COLO668 (cell line): Measurements from ENCODE around the gene BICC1.

Experiments used
- DNase-seq: peaks from one replicate; lab custom pipeline; 2025; ENCODE audit not compliant: unreplicated experiment; lab: John Stamatoyannopoulos, UW

Gene BICC1

DNA sequence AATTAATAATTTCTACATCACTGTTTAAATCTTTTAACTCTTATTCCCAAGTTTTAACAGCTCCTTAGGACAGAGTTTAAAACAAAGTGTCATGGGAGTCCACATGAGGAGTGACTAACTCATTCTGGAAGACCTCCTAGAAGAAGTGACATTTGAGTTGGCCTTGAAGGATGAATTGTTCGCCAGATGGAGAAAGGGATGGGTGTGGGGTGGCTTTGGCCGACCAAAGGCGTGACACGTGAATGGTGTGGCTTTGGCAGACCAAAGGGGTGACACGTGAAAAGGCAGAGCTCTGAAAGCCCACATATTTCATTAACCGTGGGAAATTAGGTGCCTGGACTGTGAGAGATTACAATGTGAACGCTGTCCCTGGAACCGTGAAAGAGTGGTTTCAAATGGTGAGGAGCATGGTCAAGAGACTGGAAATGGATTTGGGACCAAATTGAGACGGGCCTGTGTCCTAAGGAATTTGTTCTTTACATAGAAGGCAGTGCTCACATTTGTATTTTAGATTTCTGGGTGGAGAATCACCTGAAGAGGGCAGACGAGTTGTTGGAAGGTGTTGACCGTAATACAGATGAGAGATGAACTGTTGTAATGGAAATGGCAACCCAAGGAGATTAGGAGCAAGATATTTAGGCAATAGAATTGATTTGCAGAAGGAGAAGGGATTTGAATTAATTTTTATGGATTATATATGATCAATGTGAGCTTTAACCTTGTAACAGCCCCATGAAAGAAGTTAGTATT is 228.1 kb downstream of the BICC1 start:
- DNase-seq, result no peak

DNA sequence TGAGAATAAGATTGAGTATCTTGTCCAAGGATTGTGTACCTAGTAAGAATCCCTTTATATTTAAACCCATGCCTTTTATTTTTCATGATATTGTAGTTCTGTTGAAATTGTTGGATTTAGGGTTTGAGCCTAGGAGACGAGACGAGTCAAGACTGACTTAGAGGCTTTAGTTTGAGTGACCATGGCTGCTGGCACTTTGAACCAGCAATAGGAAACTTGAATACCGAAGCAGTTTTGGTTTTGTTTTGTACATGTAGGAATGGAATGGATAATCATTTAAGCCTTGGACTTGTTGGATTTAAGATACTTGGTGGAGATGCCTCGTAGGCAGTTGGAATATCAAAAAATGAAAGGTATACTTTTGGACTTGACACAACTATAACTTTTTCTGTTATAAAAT is 229.0 kb downstream of the BICC1 start:
- DNase-seq, result no peak

DNA sequence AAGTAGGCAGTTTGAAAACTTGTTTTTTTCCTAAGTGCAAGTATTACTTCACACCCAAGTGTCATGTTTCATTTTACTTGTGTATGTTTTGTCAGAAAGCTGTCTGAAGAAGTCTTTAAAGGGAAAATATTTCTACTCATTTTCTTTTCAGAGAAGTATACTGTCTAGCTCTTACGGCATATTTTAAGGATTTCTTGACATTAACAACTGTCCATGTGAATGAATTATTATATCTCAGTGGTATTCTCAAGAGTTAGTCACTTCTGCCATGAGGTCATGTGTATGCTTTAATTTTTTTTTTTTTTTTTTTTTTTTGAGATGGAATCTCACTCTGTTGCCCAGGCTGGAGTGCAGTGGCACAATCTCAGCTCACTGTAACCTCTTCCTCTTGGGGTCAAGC is 229.5 kb downstream of the BICC1 start:
- no peak for DNase-seq

DNA sequence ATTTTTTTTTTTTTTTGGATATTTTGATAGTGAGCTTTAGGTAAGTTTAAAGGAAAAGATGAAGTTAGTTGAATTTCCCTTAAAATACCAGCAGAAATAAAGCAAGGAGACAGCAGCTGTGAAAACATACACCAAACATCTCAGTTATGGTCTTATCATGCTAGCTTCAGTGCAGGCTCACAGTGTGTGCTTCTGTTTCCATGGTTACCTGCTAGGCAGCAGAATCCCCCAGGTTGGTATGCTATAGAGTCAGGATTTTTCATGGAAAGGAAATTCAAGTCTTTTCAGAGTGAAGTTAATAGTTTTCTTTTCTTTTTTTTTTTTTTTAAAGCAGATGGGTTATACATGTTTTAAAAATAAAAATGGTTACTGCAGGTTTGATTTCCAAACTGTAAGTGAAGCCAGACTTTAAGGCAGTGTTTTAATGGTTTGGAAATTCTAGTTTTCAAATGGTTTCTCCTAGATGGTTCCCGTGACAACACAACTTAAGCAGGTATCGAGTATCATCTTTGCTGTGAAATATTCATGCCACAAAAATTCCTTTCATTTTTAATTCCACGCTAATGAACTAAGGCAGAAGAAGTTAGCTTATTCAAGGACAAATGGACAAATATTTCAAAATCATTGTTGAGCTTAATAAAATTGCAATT is 230.9 kb downstream of the BICC1 start:
- DNase-seq, result no peak

DNA sequence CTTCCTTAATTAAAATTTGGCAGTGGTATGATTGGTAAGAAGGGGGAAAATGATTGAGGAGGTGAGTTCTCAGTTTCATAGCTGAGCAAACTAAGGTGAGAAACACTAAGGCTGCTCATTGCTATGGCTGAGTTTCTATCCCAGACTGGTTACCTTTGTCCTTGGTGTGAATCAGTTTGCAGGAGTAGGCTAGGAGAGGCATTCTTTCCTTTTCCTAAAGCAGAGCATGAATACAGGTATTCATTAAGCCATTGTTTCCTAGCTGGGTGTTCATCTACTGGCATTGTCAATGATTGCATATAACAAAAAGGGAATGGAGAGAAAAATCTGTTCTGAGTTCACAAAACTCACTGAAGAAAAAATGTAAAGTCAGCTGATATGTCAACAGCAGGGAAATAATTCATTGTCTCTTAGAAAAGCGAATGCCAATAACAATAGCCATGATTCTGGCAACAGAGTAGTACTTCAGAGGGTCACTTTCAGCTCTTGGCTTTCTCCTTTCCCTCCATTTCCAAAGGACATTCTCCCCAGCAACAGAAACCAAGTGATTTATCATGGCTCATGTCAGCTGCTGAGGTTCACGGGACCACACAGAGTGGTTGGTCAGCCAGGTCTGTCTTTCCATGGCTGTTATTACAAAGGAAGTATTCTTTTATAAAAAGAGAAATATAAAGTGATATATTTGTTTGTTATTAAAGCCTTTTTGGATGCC is 234.0 kb downstream of the BICC1 start:
- DNase-seq, result no peak

DNA sequence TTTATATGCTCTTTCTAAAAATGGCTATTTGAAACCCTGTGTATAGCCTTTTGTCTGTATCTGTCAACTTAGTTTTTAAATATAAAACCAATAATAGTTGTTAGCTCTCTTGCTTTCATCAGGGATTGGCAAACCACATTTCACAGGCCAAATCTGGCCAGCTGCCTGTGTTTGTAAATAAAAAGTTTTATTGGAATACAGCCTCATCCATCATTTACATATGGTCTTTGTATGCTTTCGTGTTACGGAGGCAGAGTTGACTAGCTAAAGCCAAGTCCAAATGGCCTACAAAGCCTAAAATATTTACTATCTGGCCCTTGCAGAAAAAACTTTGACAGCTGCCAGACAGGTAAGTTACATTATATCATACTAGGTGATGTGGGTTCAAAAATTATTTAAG is 235.0 kb downstream of the BICC1 start:
- no peak for DNase-seq

DNA sequence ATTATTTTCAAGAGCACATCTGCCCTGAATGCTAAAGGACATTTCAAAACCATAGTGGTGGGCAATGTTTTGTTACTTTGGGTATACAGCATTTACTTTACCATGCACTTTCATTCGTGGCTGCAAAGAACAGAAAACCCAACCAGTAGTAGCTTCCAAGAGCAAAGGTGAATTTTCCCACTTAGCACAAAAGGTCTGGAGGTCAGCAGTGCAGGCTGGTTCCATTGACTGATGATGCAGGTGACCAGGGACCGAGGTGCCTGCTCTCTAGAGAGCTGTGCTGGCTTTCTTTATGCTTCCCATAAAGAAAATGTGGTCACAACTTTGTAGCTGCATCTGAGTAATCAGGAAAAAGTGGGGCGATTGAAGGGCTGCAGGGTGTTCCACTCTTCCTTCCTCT is 240.0 kb downstream of the BICC1 start:
- DNase-seq, result no peak

DNA sequence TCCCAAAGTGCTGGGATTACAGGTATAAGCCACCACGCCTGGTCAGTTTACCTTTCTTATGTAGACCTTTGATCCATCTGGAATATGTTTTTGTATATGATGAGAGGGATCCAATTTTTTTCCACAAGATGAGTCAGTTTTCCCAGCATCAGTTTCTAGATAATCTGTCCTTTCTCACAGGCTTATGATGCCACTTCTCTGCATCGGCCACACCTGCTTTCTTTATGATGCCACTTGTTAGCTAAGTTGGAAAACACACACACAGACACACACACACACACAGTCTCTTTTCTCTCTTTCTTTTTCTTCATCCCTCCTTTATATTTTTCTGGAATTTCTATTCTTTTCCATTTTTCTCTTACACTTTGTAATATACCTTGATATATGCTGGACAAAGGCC is 240.8 kb downstream of the BICC1 start:
- DNase-seq, result no peak

DNA sequence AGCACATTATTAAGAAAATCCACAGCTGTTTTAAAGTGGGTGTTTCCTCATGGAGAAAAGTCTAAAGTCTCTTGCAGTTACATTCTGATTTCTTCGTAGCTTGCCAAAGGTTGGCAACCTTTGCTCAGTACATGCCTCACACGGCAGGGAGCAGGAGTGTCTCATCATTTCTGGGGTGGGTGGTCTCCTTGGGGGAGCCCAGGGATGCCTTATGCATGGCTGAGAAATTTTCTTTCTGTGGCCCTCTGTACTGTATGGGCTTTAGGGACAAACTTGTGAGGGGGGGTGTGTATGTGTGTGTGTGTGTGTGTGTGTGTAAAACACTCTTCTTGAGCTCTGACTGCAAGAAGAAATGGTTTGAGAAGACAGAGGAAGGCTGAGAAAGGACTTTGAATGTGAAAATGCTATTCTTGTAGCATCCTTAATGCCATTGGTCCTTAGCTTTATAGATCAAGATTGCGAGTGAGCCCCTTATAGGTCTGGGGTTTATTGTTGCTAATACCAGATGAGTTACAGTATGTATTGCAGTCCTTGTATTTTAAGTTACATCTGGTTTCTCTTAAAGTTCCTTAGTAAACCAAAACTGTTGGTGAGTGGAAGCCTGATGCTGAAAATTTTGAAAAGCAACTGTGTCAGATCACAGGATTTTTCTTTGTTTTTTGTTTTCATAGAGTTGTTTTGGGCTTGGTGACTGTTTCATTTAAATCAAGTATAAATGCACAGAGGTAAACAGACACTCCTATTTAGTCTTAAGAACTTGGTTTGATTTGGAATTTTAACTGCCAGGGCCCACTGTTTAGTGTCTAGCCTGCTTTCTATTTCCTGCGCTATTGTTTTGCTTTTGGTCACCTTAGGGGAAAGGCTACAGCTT is 242.0 kb downstream of the BICC1 start:
- DNase-seq, result no peak

DNA sequence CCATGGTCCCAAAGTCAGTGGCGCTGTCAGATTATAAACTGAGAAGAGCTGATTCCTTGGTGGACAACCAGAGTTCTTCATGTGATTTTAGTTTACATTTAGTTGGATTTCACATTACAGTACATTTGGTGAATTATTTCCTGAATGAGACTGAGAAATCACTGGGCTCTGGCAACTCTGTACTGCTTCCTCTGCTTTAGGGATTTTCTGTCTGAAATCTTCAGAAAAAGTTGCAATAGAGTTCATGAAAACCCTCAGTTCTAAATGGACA is 242.6 kb downstream of the BICC1 start:
- no peak for DNase-seq

DNA sequence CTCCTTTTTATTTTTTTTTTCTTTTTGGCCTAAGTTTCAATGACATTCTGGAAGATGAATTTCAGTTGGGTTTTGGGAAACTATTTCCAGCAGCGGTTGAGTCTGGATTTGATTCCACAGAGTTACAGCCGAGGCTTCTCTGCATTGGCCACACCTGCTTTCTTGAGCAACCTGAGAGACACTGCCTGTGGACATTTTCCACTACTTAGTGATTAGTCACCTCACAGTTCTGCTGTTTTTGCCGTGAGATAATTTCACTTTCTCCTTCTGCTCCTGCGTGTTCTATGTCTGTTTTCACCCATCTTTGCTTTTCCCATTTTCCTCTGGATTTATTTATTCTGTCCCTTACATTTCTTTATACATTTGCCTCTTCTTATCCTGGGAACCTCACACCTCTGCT is 243.0 kb downstream of the BICC1 start:
- DNase-seq, result no peak

DNA sequence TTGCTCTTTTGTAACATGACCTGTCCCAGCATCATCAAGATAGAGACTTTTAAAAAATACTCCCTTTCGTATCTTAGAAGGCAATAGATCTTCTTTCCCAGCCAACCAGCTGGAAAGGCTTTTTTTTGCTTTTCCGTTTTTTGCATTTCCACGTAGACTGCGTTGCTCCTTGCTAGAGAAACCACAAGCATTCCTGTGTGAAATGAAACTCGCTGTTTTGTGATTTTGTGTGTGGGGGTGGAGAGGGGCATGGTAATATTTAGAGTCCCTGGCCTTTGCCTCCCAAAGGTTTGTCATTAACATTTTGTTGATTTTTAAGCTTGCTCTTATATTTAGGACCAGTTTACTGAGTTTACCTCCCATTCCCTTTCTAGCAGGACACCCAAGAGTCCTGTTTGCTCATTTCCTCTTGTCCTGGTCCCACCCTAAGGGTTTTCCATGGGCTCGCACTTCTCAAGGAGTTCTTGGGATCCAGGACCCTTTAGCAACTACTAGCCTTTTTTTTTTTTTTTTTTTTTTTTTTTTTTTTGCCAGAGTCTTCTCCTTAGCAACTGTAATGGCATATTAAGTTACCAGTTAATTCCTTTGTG is 243.6 kb downstream of the BICC1 start:
- no peak for DNase-seq

DNA sequence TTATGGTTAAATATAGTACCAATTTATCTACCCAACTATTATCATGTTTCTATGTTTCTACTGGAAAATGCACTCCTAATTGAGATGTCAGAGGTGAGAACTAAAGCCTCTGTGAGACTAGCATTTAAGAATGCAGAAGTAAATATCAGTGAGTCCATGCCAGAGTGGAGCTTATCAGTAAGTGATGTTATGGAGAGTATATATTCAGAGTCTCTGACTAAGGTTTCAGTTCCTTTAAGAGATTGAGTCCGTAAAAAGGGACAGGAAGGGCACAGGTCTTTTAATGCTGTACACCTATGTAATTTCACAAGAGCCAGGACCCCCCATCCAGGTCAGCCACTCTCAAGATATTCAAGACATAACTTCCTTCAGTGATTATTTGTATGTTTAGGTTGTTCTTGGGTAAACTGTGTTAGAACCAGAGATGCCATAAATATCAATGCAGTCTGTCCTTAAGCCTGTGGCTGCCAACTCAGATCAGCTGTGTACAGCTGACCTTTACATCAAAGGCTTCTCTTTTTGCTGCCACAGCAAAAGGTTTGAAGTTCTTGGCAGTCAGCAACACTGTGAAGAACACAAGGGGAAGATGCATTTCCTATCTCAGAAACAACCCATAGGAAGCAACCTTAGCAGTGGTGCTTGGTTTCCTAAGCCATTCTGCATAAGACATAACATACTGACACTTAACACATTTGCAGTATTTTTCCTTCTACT is 244.8 kb downstream of the BICC1 start:
- no peak for DNase-seq

DNA sequence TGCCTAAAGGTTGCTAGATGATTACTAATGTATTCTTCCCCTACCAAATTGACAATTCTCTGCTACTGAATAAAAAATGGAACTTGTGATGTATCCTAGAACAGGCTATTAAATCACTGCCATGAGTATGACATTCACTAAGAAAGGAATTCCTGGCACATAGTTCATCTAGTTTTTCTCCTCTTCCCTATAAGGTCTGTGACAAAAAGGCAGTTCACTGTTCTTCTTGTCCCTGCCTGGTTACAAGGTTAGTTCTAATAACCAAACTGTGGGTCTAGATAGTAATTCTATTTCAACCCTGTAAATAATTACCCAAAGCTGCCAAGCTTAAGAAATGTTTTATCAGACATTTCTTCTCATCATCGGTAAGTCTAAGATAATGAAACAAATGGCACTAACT is 245.6 kb downstream of the BICC1 start:
- no peak for DNase-seq

DNA sequence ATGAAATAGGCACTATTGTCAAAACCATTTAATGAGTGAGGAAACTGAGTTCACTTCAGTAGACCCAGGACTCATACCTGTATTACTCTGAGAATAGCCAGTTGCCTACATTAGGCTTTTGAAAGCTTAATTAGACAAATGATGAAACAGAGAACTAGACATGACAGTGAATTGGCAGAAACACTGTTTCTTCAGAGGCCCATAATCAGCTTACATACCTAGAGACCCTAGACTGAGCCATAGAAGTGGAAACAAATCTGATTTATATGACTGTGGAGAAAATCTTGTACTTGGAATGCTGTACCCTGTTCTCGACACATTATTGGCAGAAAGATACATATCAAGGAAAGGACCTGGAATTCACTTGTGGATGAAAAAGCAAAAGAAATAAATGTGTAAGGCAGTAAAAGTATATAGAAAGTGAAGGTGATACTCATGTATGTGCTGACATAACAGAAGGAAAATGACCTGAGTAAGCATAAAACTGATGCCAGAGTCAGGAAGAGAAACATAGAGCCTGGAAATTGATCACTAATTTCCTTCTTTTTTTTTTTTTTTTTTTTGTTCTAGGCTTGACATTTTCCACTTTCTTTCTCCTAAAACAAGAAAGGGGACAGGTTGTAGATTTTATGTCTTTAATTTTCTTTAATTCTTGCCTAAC is 251.5 kb downstream of the BICC1 start:
- DNase-seq, result no peak

DNA sequence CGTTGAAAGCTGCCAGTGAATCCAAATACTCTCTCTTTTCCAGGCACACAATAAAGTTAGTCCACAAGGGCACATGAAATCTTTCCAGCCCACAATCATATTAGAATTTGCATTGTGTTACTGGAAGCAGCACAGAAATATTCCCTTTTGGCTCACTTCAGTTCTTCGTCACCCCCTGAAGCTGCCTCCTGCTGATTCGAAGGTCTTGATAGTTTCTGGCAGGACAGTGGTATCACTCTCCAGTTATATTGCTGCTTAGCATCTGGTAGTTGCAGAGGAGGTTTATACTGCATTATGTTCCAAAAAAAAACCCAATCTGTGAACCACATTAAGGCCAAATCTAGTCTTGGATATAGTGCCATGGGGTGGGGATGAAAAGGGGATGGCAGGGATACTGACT is 253.2 kb downstream of the BICC1 start:
- no peak for DNase-seq

DNA sequence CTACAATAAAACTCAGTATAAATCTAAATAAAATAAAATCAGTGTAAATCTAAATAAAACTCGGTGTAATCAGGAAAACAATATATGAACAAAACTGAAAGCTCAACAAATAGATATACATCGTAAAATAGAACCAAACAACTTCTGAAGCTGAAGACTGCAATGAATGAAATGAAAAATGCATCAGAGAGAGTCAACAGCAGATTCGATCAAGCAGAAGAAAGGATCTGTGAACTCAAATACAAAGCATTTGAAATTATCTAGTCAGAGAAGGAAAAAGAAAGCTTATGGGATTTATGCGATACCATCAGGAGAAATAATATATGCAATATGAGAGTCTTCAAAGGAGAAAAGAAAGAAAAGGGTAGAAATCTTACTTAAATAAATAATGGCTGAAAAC is 255.0 kb downstream of the BICC1 start:
- no peak for DNase-seq

DNA sequence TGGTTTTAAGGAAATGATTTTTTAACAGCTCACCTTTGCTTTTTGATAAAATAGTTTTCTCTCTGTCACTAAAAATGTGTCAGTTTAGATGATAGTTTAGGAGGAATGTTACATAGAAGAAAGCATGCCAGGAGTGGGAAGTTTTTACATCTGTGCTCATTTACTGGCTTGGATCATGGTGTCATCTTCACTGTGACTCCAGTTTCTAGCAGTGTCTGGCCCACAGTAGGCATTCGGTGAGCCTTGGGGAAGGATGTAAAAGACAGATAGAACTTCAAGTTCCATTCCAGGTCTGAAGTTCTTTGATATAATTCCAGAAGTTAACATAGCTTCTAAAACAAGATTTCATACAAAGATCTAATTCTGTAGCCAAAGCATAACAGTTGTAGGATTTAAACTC is 259.2 kb downstream of the BICC1 start:
- no peak for DNase-seq

DNA sequence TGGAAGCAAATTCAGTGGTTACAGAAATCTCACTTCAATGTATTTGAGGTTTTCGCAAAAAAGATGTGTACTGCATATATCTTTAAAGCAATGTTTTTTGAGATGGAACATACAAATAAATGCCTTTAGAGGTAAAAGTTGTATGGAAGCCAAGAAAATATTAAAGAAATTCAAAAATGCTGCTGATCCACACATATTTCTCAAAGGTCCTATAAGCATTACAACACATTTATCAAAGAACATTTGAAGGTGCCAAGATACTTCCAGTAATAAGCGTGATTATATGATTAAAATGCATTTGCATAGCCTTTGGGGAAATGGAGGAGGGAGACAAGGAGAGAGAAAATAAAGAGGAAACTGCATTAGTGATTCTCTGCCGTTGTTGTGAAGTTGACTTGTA is 260.1 kb downstream of the BICC1 start:
- no peak for DNase-seq

DNA sequence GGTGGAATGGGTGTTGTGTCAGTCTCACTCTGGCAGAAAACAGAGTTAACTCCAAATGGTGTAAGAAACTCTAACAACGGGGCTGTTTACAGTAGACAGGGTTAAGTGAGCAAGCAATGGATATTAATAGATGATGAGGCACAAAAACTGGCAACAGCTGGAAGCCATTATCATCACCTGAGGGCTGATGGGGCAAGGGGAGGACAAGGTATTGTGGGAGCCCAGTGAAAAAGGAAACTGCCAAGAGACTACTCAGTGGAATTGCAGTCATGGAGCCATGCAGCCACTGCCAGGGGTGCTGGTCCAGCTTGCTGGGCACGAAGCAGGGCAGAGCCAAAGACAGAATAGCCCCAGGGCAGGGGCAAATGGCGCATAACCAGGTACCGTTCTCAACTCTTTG is 260.7 kb downstream of the BICC1 start:
- DNase-seq, result no peak
